Adrenal gland (tissue), 12 donors: Measurements from ENCODE around the gene TMEM250. TPM values are rescaled to one million over a fixed set of nuclear protein-coding genes. Genes with fewer than 3 reads are reported as not detected.

Source experiments
- DNase-seq, 7 donors: peaks; one replicate each; pipeline ENCODE4 v3.0.0-alpha.2; 2019 to 2020
- H3K27ac ChIP-seq, 5 donors: fragments of 200-600 bp; sonication (generic) in 4 of 5; 1 replicate in 3 of 5; 2 replicates in 2 of 5; pipeline versions ENCODE4 v1.5.1 to v1.8.0; 2016 to 2020; ENCODE audit warnings: mild to moderate bottlenecking in 1 of 5
- H3K27me3 ChIP-seq: fragments of 200-600 bp; 2 replicates; pipeline ENCODE4 v1.8.0; 2021
- H3K36me3 ChIP-seq, 2 donors: fragments of 200-600 bp; replicated peaks in 1 of 2; 1 replicate in 1 of 2; 2 replicates in 1 of 2; pipeline versions ENCODE4 v1.5.1 to v1.8.0; 2018 to 2022
- H3K4me1 ChIP-seq, 2 donors: fragments of 200-600 bp; replicated peaks in 1 of 2; 1 replicate in 1 of 2; 2 replicates in 1 of 2; pipeline versions ENCODE4 v1.5.1 to v1.8.0; 2018 to 2021
- H3K4me3 ChIP-seq, 4 donors: fragments of 200-600 bp; sonication (generic) in 3 of 4; one replicate each; pipeline ENCODE4 v1.5.1; 2016 to 2018
- H3K9me3 ChIP-seq, 3 donors: fragments of 200-600 bp; sonication (generic) in 1 of 3; replicated peaks in 1 of 3; 1 replicate in 2 of 3; 2 replicates in 1 of 3; pipeline versions ENCODE4 v1.5.1 to v1.8.0; 2016 to 2021
- CTCF ChIP-seq, 6 experiments: fragments of 450-650 bp in 4 of 6; fragments of 200-600 bp in 2 of 6; sonication (generic) in 1 of 6; IDR thresholded peaks; 1 replicate in 5 of 6; 2 replicates in 1 of 6; pipeline versions ENCODE4 v1.5.1 to v1.8.0; 2016 to 2021; ENCODE audit warnings: antibody characterized with exemption in 6 of 6, mild to moderate bottlenecking in 2 of 6, moderate library complexity in 1 of 6
- POLR2A ChIP-seq, 2 donors: fragments of 450-650 bp; IDR thresholded peaks; one replicate each; pipeline ENCODE4 v1.6.1; 2017; ENCODE audit warnings: antibody characterized with exemption in 2 of 2, mild to moderate bottlenecking in 2 of 2, moderate library complexity in 1 of 2
- WGBS, 4 donors: extraction: QIAGEN DNeasy Blood & Tissue Kit in 2 of 4; methylation state at CpG; one replicate each; pipeline versions ENCODE4 v1.1.5 to v1.1.7; 2013 to 2017; 5-methylcytosine and 5-hydroxymethylcytosine counted together
- intact Hi-C, 2 donors: fragments of 100-400 bp; cut with DNase I; formaldehyde crosslinking; loops; one replicate each; pipeline versions ENCODE4 v1.14.1 to v1.15.0; 2022 to 2023
- polyA plus RNA-seq, 3 donors: library from polyadenylated mRNA; stranded (reverse); fragments of 200-250 nt in 2 of 3; fragments of 350-450 nt in 1 of 3; fragmentation: Illumina TruSeq in 1 of 3; extraction: RNeasy Lipid Tissue Mini Kit (QIAGEN cat#74804) in 1 of 3; gene quantifications; one replicate each; pipeline ENCODE4 v1.2.3, GENCODE V29; 2013 to 2014
- total RNA-seq, 9 donors: library from RNA; depleted of rRNA in 4 of 9; stranded (reverse); fragments of >200 nt in 4 of 9; fragments of 120-200 nt in 1 of 9; fragmentation: NEBNext Ultra II Directional in 1 of 9; extraction: Animal tissue kit (Norgen Biotek cat#: 25700) in 1 of 9; gene quantifications; one replicate each; pipeline versions ENCODE4 v1.1.0 to v1.2.4, GENCODE V29; 2013 to 2023
- donor health status: healthy with polysubstance abuse.
- donor health status: Bipolar disorder and iron deficiency.
- donor health status: DM: yes; HTN: yes; CAD: no.
- donor health status: DM: no; HTN: no; CAD: no.
- donor health status: DM: no; HTN: no; CAD: no.
- donor health status: DM: yes; HTN: yes; CAD: no.

TMEM250 gene
- total and polyA plus RNA-seq, 12 donors, result 5.2 to 47.2 (median 28.0) TPM

DNA sequence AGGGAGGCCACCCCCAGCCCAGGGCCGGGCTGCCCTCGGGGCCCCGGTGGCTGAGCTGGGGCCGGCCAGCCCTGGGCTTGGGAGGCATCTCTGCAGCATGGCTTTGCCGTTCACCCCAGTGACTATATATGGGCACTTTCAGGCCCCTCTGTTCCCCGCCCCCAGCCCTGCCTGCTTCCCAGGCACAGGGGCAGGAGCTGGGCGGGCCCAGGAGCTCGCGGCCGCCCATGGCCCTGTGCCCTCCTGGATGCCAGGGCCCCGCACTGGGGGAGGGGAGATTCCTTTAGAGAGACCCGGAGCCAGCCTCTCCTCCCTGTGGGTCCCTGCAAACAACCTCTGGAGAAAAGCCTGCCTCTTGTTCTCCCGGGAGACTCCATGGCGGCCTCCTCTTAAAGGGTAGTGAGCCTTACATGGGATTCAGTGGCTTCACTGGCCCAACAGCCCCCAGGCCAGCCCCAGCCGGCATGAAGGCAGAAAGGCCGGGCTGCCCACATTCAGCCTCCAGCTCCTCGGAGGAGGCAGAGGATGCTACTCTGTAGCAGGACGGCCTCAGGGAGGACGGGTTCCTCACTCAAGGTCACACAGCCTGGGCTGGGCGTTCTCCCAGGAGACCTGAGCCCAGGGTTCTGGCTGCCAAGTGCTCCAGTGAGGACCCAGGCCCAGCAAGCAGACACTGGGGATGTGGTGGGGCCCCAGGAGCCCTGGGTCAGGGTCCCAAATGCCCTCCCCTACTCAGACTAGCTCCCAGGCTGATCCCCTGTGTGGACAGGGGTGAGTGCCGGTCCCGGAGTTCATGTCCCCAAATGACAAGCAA lies 27.7 kb downstream of the TMEM250 start:
- Histone ChIP-seq H3K4me3 (no peak overlapping the region), H3K9me3 (no peaks in the 10 kb centered on the region), H3K27ac (peak overlapping the region in 4 of 5 donors; percentile 19 to 73 (median 55)), H3K27me3 (no peaks in the 10 kb centered on the region), H3K36me3 (no peaks in the 10 kb centered on the region), H3K4me1 (peaks cover 18 to 74% of the 10 kb centered on the region in 2 donors)
- WGBS, 4 donors, result 58 to 76% (median 70%) methylated on average over 8 to 22 of the region's 22 CpGs
- intact Hi-C loops, result no loop called here
- DNase-seq, result peak in 2 of 7 donors; percentile 10 to 22
- TF ChIP-seq CTCF (IDR thresholded peaks at IDR 0.05) (no peak), POLR2A (IDR thresholded peaks at IDR 0.05) (no peak)

DNA sequence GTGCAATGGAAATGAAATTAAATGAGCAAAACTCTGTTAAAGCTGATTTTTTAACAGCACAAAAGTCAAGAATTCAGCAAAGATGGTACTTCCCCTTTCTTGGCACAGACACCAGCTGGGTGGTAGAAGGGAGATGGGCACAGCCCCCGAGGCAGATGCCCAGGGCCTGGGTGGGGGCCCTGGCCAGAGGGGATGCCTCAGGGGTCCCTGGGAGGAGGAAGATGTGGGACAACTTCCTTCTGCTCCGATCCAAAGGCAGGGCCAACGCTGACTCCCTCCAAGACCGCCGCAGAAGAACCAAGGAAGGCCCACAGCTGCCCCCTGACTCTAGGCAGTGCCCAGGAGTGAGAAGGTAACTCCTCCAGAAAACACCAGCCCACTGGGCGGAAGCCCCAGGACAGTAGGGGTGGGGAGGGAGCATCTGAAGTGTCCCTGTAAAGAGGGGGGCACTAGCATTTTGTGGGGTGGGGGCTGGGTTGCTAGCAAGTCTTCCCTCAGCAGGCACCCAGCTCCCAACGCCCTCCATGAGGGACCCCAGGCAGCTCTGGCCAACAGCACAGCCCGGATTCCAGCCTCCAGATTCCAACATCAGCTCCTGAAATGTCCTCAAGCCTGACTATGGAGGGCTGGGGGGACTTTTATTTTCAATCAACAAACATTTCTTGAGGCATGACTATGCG lies 28.5 kb downstream of the TMEM250 start:
- Histone ChIP-seq H3K4me1 (peaks cover 17 to 77% of the 10 kb centered on the region in 2 donors), H3K36me3 (no peaks in the 10 kb centered on the region), H3K9me3 (no peaks in the 10 kb centered on the region), H3K4me3 (no peak overlapping the region), H3K27me3 (no peaks in the 10 kb centered on the region), H3K27ac (peak overlapping the region in 1 of 5 donors; percentile 33)
- TF ChIP-seq POLR2A (IDR thresholded peaks at IDR 0.05) (no peak), CTCF (IDR thresholded peaks at IDR 0.05) (no peak)
- intact Hi-C loops, result no loop called here
- peak in 1 of 7 donors; percentile 11 for DNase-seq
- WGBS, 4 donors, result 65 to 80% (median 78%) methylated on average over 4 to 9 of the region's 9 CpGs

DNA sequence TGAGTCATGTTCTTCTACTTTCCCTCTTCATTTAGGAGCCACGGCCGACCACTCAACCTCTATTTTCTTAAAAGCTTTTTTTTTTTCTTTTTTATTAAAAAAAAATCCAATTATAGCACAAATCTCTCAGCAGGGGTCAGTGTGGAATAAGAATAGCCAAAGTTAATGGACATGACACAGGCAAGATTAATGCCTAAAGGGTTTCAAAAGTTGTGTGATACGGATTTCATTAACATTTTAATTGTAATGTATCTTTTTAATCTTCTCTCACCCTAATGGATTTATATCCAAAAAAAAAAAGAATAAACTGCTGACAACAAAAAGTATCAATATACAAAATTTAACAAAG lies 29.0 kb downstream of the TMEM250 start:
- Histone ChIP-seq H3K27ac (no peak overlapping the region), H3K4me3 (no peak overlapping the region), H3K36me3 (no peaks in the 10 kb centered on the region), H3K9me3 (no peaks in the 10 kb centered on the region), H3K4me1 (peaks cover 17 to 77% of the 10 kb centered on the region in 2 donors), H3K27me3 (no peaks in the 10 kb centered on the region)
- TF ChIP-seq CTCF (IDR thresholded peaks at IDR 0.05) (peak in 4 of 6 experiments; percentile 14 to 55 (median 38)), POLR2A (IDR thresholded peaks at IDR 0.05) (no peak)
- 12 to 24% (median 20%) methylated on average over 3 of the region's 3 CpGs for WGBS, 4 donors
- intact Hi-C loops, result no loop called here
- DNase-seq, result no peak

GRCh38 chr9:136088939-136089696 lies 29.6 kb downstream of the TMEM250 start:
- DNase-seq, result peak in 2 of 7 donors; percentile 9 to 16
- WGBS, 4 donors, result 57 to 69% (median 68%) methylated on average over 11 to 22 of the region's 22 CpGs
- H3K27me3 ChIP-seq, result no peaks in the 10 kb centered on the region
- H3K36me3 ChIP-seq, result no peaks in the 10 kb centered on the region
- intact Hi-C loops, result no loop called here
- H3K9me3 ChIP-seq, result no peaks in the 10 kb centered on the region
- H3K27ac ChIP-seq, result no peak overlapping the region
- H3K4me1 ChIP-seq, result peaks cover 17 to 77% of the 10 kb centered on the region in 2 donors
- no peak for TF ChIP-seq CTCF (IDR thresholded peaks at IDR 0.05)
- TF ChIP-seq POLR2A (IDR thresholded peaks at IDR 0.05), result no peak
- H3K4me3 ChIP-seq, result no peak overlapping the region
